Fibroblast of peridontal ligament (primary cell): ENCODE results near the gene TP73.

Experiments used
- DNase-seq: peaks from one replicate; pipeline ENCODE4 v3.0.0-alpha.2; 2010; ENCODE audit errors: extremely low read depth

Gene TP73

GRCh38 chr1:3672971-3673361 is 20.6 kb downstream of the TP73 start:
- no peak for DNase-seq

GRCh38 chr1:3673381-3674099 is 21.2 kb downstream of the TP73 start:
- no peak for DNase-seq

GRCh38 chr1:3674100-3675094 is 22.1 kb downstream of the TP73 start:
- DNase-seq, result no peak

GRCh38 chr1:3675436-3675835 is 23.1 kb downstream of the TP73 start:
- no peak for DNase-seq

- no peak for DNase-seq
These were observed 24.5 kb downstream of the TP73 start for GRCh38 chr1:3676581-3677470.

- DNase-seq, result no peak
These were observed 25.2 kb downstream of the TP73 start for GRCh38 chr1:3677484-3677883.

- no peak for DNase-seq
These were observed 26.2 kb downstream of the TP73 start for GRCh38 chr1:3678361-3679097.

GRCh38 chr1:3679098-3679555 is 26.8 kb downstream of the TP73 start:
- DNase-seq, result no peak

- no peak for DNase-seq
These were observed 27.6 kb downstream of the TP73 start for GRCh38 chr1:3679799-3680453.

- no peak for DNase-seq
These were observed 28.3 kb downstream of the TP73 start for GRCh38 chr1:3680488-3681230.

GRCh38 chr1:3681231-3681897 is 29.0 kb downstream of the TP73 start:
- no peak for DNase-seq

- no peak for DNase-seq
These were observed 29.8 kb downstream of the TP73 start for GRCh38 chr1:3681898-3682806.

GRCh38 chr1:3683197-3683596 is 30.9 kb downstream of the TP73 start:
- DNase-seq, result no peak

GRCh38 chr1:3683992-3684391 is 31.7 kb downstream of the TP73 start:
- no peak for DNase-seq

GRCh38 chr1:3685222-3685621 is 32.9 kb downstream of the TP73 start:
- no peak for DNase-seq

- DNase-seq, result no peak
These were observed 33.6 kb downstream of the TP73 start for GRCh38 chr1:3685906-3686305.

GRCh38 chr1:3687504-3687903 is 35.2 kb downstream of the TP73 start:
- no peak for DNase-seq
